ENCODE data around the gene IL17C.

IL17C gene

DNA sequence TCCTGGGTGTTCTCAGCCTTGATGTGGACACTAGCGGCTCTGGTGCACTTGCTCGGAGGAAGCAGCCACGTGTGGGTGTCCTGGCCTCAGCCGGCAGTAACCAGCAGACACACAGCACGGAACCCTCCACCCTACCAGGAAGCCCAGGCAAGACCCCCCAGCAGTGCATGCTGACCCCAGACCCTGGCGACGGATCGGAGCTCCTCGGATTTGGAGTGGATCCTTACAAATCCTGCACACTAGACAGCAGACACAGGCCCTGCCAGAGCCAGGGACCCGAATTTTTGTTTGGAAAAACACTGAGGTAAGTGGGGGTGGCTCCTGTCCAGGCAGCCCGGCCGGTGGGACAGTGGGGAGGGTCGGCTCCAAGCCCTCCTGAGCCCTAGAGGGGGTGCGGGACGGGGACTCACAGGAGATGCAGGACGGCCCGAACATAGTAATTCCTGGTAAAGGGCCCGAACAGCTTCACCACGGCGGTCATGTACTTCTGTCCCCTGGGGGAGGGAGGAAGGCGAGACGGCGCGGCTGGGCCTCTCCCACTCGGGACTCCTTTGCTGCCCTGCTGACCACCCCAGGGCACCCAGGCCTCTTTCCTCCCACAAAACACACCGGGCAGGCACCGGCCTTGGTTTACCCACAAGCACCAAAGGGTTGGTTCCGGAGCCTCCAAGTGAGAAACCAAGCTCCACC lies 8.1 kb downstream of the IL17C start:
- no peak for DNase-seq

DNA sequence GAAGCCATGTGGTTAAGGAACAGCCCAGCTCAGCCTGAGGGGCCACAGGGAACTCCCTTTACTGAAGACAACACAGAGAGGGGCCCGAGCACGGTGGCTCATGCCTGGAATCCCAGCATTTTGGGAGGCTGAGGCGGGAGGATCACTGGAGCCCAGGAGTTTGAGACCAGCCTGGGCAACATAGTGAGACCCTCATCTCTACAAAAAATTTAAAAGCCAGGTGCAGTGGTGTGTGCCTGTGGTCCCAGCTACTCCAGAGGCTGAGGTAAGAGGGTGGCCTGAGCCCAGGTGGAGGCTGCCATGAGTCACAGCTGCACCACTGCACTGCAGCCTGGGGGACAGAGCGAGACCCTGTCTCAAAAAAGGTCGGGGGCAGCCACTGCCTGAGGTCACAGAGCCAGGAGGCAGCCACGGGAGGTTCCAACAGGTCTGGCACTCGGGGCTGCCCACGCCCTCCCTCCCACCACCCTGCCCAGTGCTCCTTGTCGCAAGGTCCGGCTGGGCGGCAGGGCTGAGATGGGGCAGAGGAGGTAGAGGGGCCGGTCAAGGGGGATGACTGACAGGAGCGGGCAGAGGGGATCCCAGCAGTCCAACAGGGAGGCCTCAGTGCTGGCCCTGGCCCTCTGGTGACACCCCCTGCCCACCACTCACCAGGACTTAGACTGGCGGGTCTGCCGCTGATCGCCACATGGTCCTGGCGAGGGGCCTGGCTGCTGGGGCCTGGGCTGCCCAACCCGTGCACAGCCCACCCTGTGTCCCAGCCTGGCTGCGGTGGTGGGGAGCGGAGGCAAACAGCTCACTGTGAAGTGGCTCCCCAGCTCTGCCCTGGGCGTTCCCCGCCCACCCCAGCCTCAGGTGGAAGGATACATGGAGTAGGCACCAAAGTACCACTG lies 9.1 kb downstream of the IL17C start:
- no peak for DNase-seq

DNA sequence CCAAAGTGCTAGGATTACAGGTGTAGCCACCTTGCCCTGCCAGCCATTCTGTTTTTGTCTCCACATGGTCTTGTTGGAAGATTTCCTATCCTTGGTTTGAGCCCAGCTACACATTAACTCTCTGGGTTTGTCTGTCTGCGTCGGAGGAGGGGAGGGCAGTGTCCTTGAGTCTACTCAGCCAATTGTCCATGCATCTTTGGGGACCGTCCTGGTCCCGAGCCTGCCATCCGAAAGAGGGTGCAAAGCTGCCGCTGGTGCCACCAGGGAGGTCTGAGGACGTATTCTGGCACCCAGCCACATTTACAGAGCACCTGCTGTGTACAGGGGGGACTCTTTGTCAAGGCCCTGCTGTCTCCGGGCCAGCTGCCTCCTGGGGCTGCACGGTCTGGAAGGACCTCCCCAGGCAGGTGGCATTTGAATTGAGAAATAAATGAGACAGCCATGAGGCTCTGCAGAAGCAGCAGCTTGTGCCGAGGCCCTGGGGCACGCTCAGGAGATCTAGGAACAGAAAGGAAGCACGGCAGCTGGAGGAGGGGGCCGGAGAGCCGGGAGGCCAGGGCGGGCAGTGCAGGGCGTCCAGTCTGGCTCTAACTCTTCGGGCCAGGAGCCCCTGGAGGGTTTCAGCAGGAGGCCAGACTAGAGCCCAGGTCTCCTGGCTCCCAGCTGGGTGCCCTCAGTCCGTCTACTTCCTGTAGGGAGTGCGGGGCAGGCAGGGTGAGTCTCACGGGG lies 11.0 kb downstream of the IL17C start:
- DNase-seq: no peak

DNA sequence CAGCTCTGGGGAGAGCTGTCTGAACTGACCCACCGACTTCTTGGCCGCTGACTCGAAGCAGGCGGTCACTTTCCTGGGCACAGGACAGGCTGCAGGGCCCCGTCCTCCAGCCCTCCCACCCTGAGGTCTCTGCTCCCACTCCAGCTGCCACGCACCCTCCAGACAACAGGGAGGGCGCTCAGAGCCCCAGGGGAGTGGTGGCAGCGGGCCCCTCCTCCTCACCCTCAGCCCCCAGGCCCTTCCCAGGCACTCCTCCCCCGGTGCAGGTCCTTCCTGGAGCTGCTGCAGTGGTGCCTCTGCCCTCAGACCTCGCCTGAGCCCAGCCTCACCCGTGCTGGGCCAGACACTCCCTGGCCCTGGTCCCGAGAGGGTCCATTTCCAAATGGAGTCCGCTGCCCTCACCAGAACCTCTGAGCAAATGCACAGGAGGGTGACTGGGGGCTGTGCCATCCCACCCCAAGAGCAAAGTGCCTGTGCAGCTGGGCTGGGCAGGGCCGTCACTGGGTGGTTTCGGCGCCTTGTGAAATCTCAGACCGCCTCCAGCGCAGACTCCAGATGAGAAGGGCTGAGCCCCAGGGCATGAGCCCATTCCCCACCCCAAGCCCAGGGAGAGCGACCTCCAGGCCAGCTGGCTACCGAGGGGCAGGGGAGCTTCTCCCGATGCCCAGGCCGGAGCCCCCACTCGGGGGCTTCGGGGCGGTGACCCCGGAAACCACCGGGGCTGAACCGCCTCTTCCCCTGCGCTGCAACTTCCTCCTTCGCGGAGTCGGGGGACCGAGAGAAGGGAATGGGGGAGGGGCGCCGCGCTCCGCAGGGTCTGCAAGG lies 11.8 kb downstream of the IL17C start:
- DNase-seq: no peak

DNA sequence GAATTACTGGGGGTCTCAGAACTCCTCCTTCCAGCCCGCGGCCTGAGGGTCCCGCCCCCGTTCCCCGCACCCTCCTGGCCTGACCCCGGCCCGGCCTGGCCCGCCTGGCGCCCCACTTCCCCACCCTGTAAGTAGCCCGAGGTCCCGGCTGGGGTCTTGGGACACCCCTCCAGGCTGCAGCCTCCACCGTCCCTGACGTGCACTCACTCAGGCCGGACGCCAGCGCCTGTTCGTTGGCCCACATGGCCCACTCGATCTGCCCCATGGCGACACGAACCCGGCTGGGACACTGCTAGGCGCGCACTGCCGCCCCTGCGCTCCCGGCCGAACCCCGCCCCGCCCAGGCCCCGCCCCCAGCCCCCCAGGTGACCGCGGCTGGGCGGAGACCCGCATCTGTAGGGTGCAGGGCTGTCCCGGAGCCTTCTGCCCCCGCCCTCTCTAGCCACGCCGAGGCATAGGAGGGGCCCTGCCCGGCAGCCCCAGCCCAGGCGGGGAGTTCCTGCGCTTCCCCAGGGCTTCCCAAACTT lies 12.4 kb downstream of the IL17C start, which contains the start of gene CYBA:
Gene CYBA (minus strand): TSS at position 305 of the 527 bp plus-strand sequence. CDS start 40 bp downstream, at position 265.
- peak; percentile 65 to 75 (median 70) for DNase-seq

DNA sequence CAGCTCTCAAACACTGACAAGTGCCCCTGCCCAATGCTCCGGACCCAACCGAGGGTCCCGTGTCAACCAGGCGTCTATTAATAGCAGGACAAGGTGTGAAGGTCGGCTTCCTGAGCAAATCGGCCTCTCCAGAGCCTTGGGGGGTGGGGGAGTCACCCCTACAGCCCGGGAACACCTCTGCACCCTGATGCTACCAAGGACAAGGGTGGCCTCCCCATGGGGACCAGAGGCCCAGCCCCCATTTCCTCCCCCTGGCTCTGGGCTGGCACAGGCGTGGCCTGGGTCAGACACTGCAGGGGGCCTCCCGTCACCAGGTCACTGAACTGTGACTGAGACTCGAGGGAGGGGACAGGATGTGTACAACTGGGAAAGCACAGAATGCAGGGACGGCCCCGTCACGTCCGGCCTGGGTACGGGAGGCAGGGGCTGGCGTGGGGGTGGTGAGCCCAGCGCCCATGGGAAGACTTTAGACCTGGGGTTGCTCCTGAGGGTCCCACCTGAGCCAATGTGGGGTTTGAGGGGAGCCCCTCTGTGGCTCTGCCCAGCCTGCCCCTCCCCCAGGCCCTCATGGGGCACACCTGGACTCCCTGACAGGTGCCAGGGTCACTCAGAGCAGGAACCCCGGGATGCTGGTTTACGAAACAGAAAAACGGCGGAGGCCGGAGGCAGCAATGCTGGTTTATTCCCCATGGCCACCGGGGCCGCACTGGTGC lies 13.1 kb downstream of the IL17C start:
- peak; percentile 46 to 57 (median 50) for DNase-seq

DNA sequence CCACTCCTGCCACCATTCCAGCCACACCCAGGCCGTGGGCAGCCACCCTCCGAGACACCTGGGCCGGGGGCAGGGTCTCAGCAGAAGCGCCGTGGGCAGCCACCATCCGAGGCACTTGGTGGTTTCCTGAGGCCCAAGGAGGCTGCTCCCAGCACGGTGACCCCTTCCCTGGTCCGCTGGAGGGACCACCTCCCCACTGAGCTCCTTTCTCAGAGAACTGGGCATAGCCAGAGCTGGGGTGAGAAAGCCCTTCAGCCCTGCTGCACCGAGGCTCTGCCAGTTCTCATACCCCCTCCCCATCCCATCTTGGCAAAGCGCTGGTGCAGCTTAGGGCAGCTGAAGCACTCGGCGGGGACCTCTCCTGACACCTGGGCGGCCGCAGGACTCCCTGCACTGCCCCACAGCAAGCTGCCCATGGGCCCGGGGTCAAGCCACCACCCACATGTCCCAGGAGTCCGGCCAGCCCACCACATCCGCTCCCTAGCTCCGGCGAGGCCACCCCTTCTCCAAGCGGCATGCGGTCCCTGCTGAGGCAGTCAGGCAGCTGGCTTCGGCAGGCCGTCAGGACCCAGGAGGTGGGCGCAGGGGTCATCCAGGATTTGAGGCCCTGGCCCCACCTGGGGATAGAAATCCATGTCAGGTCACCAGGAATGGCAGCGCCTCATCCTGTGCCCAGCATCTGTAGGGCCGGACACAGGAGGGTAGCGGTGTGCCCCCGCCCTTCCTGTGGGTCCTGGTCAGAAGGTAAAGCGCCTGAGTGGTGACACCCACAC lies 13.8 kb downstream of the IL17C start:
- no peak for DNase-seq

DNA sequence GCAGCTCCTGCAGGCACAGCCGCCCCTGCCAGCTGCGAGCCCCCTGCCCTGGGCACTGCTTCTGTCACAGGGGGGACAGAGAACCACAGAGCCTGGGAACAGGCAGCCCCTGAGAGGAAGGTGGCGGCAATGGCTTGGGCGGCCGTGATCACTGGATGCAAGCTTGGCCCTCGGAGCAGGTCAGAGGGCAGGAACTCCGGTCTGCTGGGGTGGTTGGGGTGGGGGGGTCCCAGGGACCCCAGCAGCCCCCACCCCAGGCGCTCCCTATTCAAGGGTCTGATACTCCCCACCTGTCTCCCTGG lies 14.3 kb downstream of the IL17C start:
- no peak for DNase-seq

DNA sequence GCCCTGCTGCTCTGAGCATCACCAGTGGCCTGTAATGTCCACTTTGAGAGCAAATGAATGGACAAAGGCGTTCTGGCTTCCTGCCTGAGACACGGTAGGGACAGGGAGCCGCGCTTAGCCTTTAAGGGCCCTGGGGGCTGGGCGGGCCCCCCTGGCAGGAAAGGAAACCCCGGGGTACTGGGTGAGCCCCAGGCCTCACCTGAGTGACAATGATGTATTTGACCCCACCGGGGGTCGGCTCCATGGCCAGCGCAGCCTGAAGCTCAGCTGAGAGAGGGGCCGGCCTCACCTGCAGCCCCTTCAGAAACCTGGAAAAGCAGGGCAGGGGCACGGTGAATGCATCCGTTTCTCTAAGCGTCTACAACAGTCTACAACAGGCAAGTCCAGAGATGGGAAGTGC lies 14.7 kb downstream of the IL17C start:
- no peak for DNase-seq

DNA sequence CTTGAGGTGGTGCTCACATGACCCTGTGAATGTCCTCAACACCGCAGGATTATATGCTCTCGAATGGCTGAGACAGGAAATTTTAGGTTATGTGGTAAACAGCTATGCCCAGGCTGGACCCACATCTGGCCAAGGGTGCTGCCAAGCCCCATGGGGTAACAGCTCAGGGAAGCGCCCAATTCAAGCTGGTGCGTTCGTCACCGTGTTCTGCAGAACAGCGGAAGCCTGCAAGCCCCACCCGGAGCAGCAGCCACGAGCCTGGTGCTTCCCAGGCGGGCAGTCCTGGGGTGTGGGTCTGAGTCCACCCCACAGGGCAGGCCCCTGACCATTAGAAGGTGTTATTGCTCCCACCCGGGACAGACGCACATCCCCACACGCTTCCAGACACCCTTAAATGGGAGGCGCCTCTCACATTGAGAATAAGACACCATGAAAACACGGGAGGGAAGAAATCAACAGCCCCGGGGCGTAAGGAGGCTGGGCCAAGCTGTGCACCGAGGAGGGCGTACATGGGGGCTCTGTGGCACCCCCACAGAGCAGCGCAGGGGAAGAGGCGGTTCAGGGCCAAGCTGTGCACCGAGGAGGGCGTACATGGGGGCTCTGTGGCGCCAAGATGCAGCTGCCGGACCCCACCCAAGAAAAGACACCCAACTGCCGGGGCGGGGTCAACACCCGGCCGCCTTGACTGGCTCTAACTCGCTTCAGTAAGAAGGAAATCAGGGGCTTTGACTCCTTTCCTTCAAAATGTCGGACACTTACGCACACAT lies 15.4 kb downstream of the IL17C start:
- no peak for DNase-seq

DNA sequence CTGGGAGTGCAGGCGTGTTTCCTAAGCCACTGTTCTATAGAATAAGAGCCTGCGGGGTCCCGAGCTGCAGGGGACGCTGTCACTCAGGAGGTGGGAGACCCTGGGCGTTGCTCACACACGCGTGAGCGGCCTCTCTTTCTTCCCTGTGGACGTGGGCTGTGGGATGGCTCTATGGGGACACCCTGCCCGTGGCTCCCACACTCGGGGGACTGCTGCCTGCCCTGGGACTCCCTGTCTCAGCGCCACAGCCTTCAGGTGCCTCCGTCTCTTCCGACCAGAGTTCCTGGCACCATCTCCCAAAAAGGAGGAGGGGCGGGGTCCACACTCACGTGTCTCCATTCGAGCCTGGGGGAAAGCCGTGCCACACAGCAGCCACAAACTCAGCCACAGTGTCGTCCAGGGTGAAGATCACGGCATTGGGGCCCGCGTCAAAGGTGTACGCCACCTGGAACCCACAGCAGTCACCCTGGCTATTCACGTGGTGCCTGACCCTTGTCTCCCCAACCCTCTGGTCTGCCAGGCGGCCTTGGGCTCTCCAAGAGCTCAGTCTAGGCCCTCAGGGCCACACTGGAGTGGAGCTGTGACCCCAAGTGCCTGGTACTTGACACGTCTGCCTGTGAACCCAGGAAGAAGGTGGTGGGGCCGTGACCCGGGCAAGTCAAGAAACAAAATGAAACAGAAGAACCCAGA lies 16.1 kb downstream of the IL17C start:
- DNase-seq: no peak

DNA sequence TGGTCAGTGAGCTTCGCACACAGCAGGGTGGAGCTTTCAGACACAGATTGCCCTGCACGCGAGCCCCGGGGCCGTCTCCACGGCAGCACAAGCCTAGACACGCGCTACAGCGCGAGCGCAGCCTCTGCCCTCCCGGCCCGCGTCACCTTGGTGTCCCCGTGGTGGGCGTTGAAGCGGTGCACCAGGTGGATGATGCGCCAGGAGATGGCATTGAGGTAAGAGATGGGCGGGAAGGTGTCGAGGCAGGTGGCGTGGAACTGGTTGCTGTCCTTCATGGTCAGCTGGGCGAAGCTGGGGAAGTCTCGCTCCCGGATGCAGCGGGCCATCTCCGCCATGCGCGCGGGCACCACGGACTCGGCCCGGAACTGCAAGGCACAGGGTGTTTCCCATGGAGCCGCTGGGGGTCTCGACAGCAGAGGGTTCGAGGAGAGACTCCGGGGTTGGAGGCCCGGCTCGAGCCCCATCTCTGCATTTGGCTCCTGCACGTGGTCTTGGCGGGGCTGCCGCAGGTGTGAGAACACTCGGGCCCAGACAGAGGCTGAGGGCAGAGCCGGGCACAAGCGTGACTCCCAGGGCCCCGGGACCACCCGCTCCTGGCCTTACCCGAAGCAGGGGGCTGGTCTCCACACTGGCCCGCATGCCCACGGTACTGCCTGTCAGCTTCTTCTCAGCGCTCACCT lies 16.8 kb downstream of the IL17C start:
- DNase-seq: no peak

DNA sequence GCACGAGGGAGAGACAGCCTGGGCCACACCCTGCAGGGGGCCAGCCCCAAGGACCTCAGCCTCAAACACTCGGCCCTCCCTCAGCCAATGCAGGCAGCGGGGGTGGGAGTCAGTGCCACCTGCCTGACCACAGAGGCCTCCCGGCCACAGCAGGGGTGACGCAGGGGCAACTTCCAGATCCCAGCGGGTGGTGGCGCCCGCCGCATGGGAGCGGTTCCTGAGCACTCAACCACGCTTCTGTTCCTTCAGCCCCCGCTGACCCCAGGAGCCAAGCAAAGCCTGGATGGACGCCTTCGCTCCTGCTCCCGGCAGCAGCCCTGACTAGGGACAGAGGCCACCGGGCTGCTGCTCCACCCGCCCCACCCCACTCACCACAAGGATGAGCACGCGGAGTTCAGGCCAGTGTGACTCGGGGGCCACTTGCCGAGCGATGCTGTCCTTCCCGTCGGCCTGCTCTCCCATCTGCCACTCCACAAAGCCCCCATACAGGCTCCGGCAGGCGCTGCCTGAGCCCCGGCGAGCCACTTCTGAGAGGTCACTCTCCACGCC lies 17.4 kb downstream of the IL17C start:
- DNase-seq: no peak

DNA sequence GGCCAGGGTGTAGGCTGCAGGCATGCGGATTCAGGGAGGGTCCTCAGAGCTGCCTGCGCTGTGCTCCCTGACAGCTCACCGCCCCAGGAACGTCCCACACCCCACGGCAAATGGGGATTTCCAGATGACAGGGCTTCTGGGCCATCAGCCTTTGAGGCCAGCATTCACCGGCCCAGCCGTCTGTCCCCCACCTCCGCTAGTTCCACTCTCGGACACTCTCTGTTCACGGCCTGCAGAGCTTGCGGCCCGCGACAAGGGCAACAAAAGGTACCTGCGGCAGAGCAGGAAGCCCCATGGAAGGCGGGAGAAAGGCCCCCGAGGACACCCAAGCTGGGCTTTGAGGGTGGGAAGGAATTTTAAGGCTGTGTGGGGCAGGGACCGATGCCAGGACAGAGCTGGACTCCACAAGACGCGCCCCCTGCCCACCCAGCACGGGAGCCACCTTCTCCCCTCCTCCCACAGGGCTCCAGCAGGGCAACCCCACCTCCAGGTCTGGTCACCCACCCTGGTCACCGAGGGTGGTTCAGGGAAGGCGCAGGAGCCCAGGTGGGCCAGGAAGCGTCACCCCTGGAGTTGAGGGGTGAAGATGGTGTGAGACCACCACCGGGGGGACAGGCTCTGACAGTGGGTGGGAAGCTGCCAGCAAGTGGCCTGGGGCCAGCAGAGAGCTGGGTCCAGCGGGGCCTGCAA lies 18.1 kb downstream of the IL17C start:
- DNase-seq: no peak

DNA sequence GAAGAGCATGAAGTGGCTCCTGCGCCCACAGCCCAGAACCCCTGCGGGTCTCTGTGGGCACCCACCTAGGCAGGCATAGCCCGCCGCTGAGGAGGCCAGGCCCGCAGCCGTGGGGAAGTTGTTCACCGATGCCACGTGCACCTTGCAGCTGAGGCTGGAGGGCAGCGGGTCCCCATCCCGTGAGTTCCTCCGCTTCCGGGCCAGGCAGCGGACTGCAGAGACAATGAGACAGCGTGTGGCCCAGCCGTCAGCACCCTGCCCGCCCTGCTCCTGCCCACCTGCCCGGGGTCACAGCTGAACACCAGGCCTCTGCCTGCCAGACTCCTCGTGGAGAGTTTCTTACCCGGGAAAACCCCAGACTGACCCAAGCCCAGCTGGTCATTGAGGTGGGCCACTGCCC lies 19.0 kb downstream of the IL17C start:
- DNase-seq: no peak

DNA sequence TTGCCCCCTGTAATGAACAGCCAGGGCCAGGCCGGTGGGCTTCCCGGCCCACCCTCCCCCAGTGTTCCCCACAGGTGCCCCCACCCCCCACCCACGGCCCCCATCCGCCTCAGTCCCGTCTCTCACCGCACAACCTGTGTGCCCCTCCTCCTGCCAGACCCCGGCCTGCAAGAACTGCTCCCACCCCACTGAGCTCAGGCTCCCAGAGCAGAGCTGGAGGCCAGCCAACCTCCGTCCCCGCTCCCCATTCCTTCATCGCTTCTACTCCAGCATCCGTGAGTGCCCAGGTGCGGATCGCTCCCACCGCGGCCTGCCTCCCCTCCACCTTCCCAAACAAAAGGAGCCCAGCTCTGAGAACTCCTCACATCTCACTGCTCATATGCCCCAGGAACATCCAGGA lies 20.3 kb downstream of the IL17C start:
- no peak for DNase-seq

DNA sequence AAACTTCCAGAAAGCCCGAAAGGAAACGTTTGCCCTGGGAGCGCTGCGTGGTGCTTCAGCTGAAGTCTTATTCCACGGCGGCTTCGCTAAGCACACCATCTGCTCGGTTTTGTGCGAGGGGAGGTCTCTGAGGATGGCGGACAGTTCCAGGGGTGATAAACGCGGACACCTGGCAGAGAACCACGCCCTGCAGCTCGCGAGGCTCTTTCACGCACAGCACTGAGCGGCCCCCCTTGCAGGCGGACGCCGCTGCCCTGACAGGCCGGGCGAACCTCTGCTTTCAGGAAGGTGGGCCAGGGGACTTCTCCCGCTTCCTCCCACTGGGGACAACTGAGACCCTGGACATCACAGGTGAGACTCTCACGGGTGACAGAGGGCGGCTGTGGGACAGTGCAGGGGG lies 20.8 kb downstream of the IL17C start:
- DNase-seq: no peak

DNA sequence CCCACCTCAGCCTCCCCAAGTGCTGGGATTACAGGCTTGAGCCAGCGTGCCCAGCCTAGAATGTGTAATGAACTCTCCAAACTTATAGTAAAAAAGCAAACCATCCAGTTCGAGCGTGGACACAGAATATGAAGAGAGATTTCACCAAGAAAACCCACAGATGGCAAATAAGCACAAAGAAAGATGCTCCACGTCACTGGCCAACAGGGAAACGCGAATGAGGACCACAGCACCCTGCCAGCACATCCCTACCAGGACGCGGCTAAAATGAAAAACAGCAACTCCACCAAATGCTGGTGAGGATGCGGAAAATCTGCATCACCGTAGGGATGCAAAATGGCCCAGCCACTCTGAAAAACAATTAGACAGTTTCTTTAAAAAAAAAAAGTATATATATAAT lies 23.1 kb downstream of the IL17C start:
- no peak for DNase-seq

All from activated CD4-positive, CD25-positive, alpha-beta regulatory T cell (primary cell).